Stimulated activated memory B cell treated with anti-CD40 and anti-IgM and Interleukin-4, amounts not matched to agents 10 μg/mL and 1 μg/mL and 100 μg/mL, for 72 hours (primary cell): Measurements from ENCODE around the gene FAAP20.
"Not testable (repeated sequence)": the region's sequence is repeated elsewhere in the genome, so short reads cannot be mapped to it uniquely, and the experiment has no call there.

Experiments
- ATAC-seq: fragments of 150-1000 bp; cut with Tn5 transposase; 2 replicates; pipeline ENCODE4 v1.10.0; 2021
- H3K27ac Mint-ChIP-seq: one replicate; pipeline ENCODE4 v1.8.0; 2022; ENCODE audit warnings: mild to moderate bottlenecking, mixed read lengths
- H3K27me3 Mint-ChIP-seq: one replicate; pipeline ENCODE4 v1.8.0; 2022; ENCODE audit warnings: mixed read lengths
- H3K36me3 Mint-ChIP-seq: one replicate; pipeline ENCODE4 v1.8.0; 2022; ENCODE audit warnings: mixed read lengths
- H3K4me1 Mint-ChIP-seq: one replicate; pipeline ENCODE4 v1.8.0; 2022; ENCODE audit warnings: mixed read lengths
- H3K4me3 Mint-ChIP-seq: one replicate; pipeline ENCODE4 v1.8.0; 2022; ENCODE audit warnings: mild to moderate bottlenecking, moderate library complexity, mixed read lengths
- H3K9me3 Mint-ChIP-seq: one replicate; pipeline ENCODE4 v1.8.0; 2022; ENCODE audit warnings: mixed read lengths

Gene FAAP20

GRCh38 chr1:2154022-2154421, 40.5 kb downstream of the FAAP20 start:
- peaks cover 46% of the 10 kb centered on the region for H3K36me3 Mint-ChIP-seq
- H3K9me3 Mint-ChIP-seq, result peaks cover 6% of the 10 kb centered on the region
- H3K27ac Mint-ChIP-seq, result no peak overlapping the region
- H3K27me3 Mint-ChIP-seq, result no peaks in the 10 kb centered on the region
- no peak overlapping the region for H3K4me3 Mint-ChIP-seq
- H3K4me1 Mint-ChIP-seq, result no peaks in the 10 kb centered on the region
- ATAC-seq, result no peak

GRCh38 chr1:2152954-2153353, 41.6 kb downstream of the FAAP20 start:
- Mint-ChIP-seq H3K27ac (no peak overlapping the region), H3K36me3 (peaks cover 37% of the 10 kb centered on the region), H3K9me3 (peaks cover 6% of the 10 kb centered on the region), H3K27me3 (no peaks in the 10 kb centered on the region), H3K4me3 (no peak overlapping the region), H3K4me1 (no peaks in the 10 kb centered on the region)
- ATAC-seq, result no peak

GRCh38 chr1:2151911-2152310, 42.7 kb downstream of the FAAP20 start:
- H3K27ac Mint-ChIP-seq, result no peak overlapping the region
- peaks cover 6% of the 10 kb centered on the region for H3K9me3 Mint-ChIP-seq
- ATAC-seq, result no peak
- H3K4me1 Mint-ChIP-seq, result no peaks in the 10 kb centered on the region
- H3K4me3 Mint-ChIP-seq, result no peak overlapping the region
- H3K27me3 Mint-ChIP-seq, result no peaks in the 10 kb centered on the region
- peaks cover 36% of the 10 kb centered on the region for H3K36me3 Mint-ChIP-seq

GRCh38 chr1:2151252-2151651, 43.3 kb downstream of the FAAP20 start:
- Mint-ChIP-seq H3K4me3 (no peak overlapping the region), H3K27ac (no peak overlapping the region), H3K9me3 (peaks cover 6% of the 10 kb centered on the region), H3K4me1 (no peaks in the 10 kb centered on the region), H3K27me3 (no peaks in the 10 kb centered on the region), H3K36me3 (peaks cover 31% of the 10 kb centered on the region)
- ATAC-seq, result no peak

GRCh38 chr1:2150801-2151200, 43.8 kb downstream of the FAAP20 start:
- no peaks in the 10 kb centered on the region for H3K4me1 Mint-ChIP-seq
- no peak overlapping the region for H3K27ac Mint-ChIP-seq
- peaks cover 6% of the 10 kb centered on the region for H3K9me3 Mint-ChIP-seq
- no peak overlapping the region for H3K4me3 Mint-ChIP-seq
- H3K36me3 Mint-ChIP-seq, result peaks cover 28% of the 10 kb centered on the region
- ATAC-seq, result no peak
- H3K27me3 Mint-ChIP-seq, result no peaks in the 10 kb centered on the region

- no peak overlapping the region for H3K27ac Mint-ChIP-seq
- peaks cover 8% of the 10 kb centered on the region for H3K36me3 Mint-ChIP-seq
- no peaks in the 10 kb centered on the region for H3K4me1 Mint-ChIP-seq
- no peaks in the 10 kb centered on the region for H3K9me3 Mint-ChIP-seq
- no peak overlapping the region for H3K4me3 Mint-ChIP-seq
- H3K27me3 Mint-ChIP-seq, result no peaks in the 10 kb centered on the region
- no peak for ATAC-seq
These were observed 45.9 kb downstream of the FAAP20 start for GRCh38 chr1:2148691-2149090.

- H3K27me3 Mint-ChIP-seq, H3K27ac Mint-ChIP-seq, H3K4me1 Mint-ChIP-seq, ATAC-seq, H3K4me3 Mint-ChIP-seq, H3K36me3 Mint-ChIP-seq, H3K9me3 Mint-ChIP-seq: not testable (repeated sequence)
These were observed 46.7 kb downstream of the FAAP20 start for GRCh38 chr1:2147869-2148268.

- Mint-ChIP-seq H3K27ac (no peak overlapping the region), H3K36me3 (no peaks in the 10 kb centered on the region), H3K27me3 (no peaks in the 10 kb centered on the region), H3K9me3 (no peaks in the 10 kb centered on the region), H3K4me1 (no peaks in the 10 kb centered on the region), H3K4me3 (no peak overlapping the region)
- ATAC-seq, result no peak
These were observed 47.6 kb downstream of the FAAP20 start for GRCh38 chr1:2146836-2147517.

GRCh38 chr1:2145946-2146835, 48.4 kb downstream of the FAAP20 start:
- Mint-ChIP-seq H3K4me1 (no peaks in the 10 kb centered on the region), H3K36me3 (no peaks in the 10 kb centered on the region), H3K27me3 (no peaks in the 10 kb centered on the region), H3K4me3 (no peak overlapping the region), H3K9me3 (no peaks in the 10 kb centered on the region), H3K27ac (no peak overlapping the region)
- no peak for ATAC-seq

- Mint-ChIP-seq H3K36me3 (no peaks in the 10 kb centered on the region), H3K9me3 (no peaks in the 10 kb centered on the region), H3K27me3 (no peaks in the 10 kb centered on the region), H3K4me1 (peaks cover 6% of the 10 kb centered on the region), H3K4me3 (no peak overlapping the region), H3K27ac (no peak overlapping the region)
- no peak for ATAC-seq
These were observed 50.0 kb downstream of the FAAP20 start for GRCh38 chr1:2144501-2145090.

- H3K4me1 Mint-ChIP-seq, result peaks cover 8% of the 10 kb centered on the region
- no peak overlapping the region for H3K27ac Mint-ChIP-seq
- no peaks in the 10 kb centered on the region for H3K27me3 Mint-ChIP-seq
- H3K4me3 Mint-ChIP-seq, result no peak overlapping the region
- ATAC-seq, result no peak
- no peaks in the 10 kb centered on the region for H3K9me3 Mint-ChIP-seq
- H3K36me3 Mint-ChIP-seq, result no peaks in the 10 kb centered on the region
These were observed 50.6 kb downstream of the FAAP20 start for GRCh38 chr1:2143814-2144500.

- H3K27ac Mint-ChIP-seq, result no peak overlapping the region
- H3K4me3 Mint-ChIP-seq, result no peak overlapping the region
- no peak for ATAC-seq
- H3K9me3 Mint-ChIP-seq, result no peaks in the 10 kb centered on the region
- H3K36me3 Mint-ChIP-seq, result peaks cover 5% of the 10 kb centered on the region
- peaks cover 8% of the 10 kb centered on the region for H3K4me1 Mint-ChIP-seq
- H3K27me3 Mint-ChIP-seq, result no peaks in the 10 kb centered on the region
These were observed 53.5 kb downstream of the FAAP20 start for GRCh38 chr1:2141025-2141424.
